K562 (cell line): ENCODE results near the gene GATA2. TPM values are rescaled to one million over a fixed set of nuclear protein-coding genes. Genes with fewer than 3 reads are reported as not detected.

Experiments used
- ARID4B ChIP-seq: sonication (generic); formaldehyde crosslinking; IDR thresholded peaks from 2 replicates; pipeline ENCODE4 v1.8.0; 2022; ENCODE audit warnings: mild to moderate bottlenecking, missing genetic modification reagents
- CREB3 ChIP-seq: fragments of 450-650 bp; conservative IDR thresholded peaks from 2 replicates; pipeline ENCODE4 v1.6.1; 2016; ENCODE audit warnings: missing genetic modification characterization, low read depth, mild to moderate bottlenecking, missing compliant biosample characterization, moderate library complexity
- MCM2 ChIP-seq: fragments of 450-650 bp; IDR thresholded peaks from 2 replicates; pipeline ENCODE4 v1.6.1; 2017; ENCODE audit warnings: low read depth, mild to moderate bottlenecking
- MYNN ChIP-seq, 2 experiments: sonication (generic); formaldehyde crosslinking in 1 of 2; IDR thresholded peaks; 2 replicates each; pipeline versions ENCODE4 v1.5.0 to v1.6.1; 2016 to 2020; ENCODE audit warnings: antibody characterized with exemption in 1 of 2, missing genetic modification reagents in 1 of 2
- NCOA6 ChIP-seq: fragments of 450-650 bp; IDR thresholded peaks from 2 replicates; pipeline ENCODE4 v1.6.1; 2017; ENCODE audit warnings: mild to moderate bottlenecking
- POLR2B ChIP-seq: fragments of 450-650 bp; IDR thresholded peaks from 2 replicates; pipeline ENCODE4 v1.6.1; 2018; ENCODE audit warnings: low read depth; ENCODE audit not compliant: partially characterized antibody
- PRDM10 ChIP-seq: fragments of 450-650 bp; IDR thresholded peaks from 2 replicates; pipeline ENCODE4 v1.6.1; 2018; ENCODE audit not compliant: partially characterized antibody
- REST ChIP-seq, 2 experiments: fragments of 450-650 bp; formaldehyde crosslinking in 1 of 2; IDR thresholded peaks; 2 replicates each; pipeline versions ENCODE4 v1.4.0 to v1.6.1; 2014 to 2020; ENCODE audit warnings: mild to moderate bottlenecking in 2 of 2, borderline replicate concordance in 1 of 2, low read depth in 1 of 2
- ZNF263 ChIP-seq: sonication (generic); formaldehyde crosslinking; IDR thresholded peaks from 2 replicates; pipeline ENCODE4 v1.8.0; 2022; ENCODE audit warnings: mild to moderate bottlenecking, missing genetic modification reagents, borderline replicate concordance
- polyA plus RNA-seq, 8 experiments: library from polyadenylated mRNA; depleted of rRNA in 4 of 8; stranded (reverse) in 5 of 8; unstranded in 3 of 8; fragments of >200 nt; fragmentation: Nextera tagmentation in 2 of 8; fragmentation: Illumina TruSeq in 1 of 8; extraction: Ambion mirVana in 2 of 8; extraction: Trizol in 1 of 8; gene quantifications; 2 replicates each; pipeline versions ENCODE4 v1.2.1 to v1.2.3, GENCODE V29; 2011 to 2014; ENCODE audit warnings: inconsistent platforms in 1 of 8, missing spikeins in 1 of 8
- total RNA-seq, 7 experiments: library from RNA; depleted of rRNA in 6 of 7; stranded (reverse); fragments of >200 nt in 6 of 7; fragmentation: Illumina TruSeq in 2 of 7; extraction: Trizol in 2 of 7; gene quantifications; 2 replicates each; pipeline versions ENCODE4 v1.2.1 to v1.2.3, GENCODE V29; 2011 to 2021; ENCODE audit warnings: low replicate concordance in 1 of 7

The GATA2 gene
- total and polyA plus RNA-seq, 9 of the 15 experiments (the other 6 are each of a cell fraction or from before 2014, with no cell fraction given), result 8.5 to 218 (median 50.8) TPM

GRCh38 chr3:128438488-128439072 lies 54.4 kb downstream of the GATA2 start (continued):
- TF ChIP-seq REST (IDR thresholded peaks at IDR 0.05; ENCODE audit: borderline replicate concordance), result peak; percentile 49; the same call in 1 of the 2 replicates
- no peak for TF ChIP-seq REST (CRISPR knock-in tag; IDR thresholded peaks at IDR 0.05; ENCODE audit: low read depth)
- TF ChIP-seq ZNF263 (CRISPR knock-in tag), result peak; percentile 85
- TF ChIP-seq ARID4B (CRISPR knock-in tag), result no peak
- no peak for TF ChIP-seq NCOA6
- TF ChIP-seq PRDM10, result no peak
- no peak for TF ChIP-seq MYNN (IDR thresholded peaks at IDR 0.05)
- TF ChIP-seq MYNN (CRISPR knock-in tag; IDR thresholded peaks at IDR 0.05), result no peak
- no peak for TF ChIP-seq MCM2
- TF ChIP-seq POLR2B, result no peak
- no peak for TF ChIP-seq CREB3
